SH-SY5Y (cell line): Measurements from ENCODE around the gene STRA6.

Experiments
- GATA2 ChIP-seq: IDR thresholded peaks from 2 replicates; pipeline ENCODE4 v1.6.1; 2011; ENCODE audit warnings: mild to moderate bottlenecking, low read depth, low read length
- GATA3 ChIP-seq: IDR thresholded peaks from 2 replicates; pipeline ENCODE4 v1.6.1; 2011; ENCODE audit warnings: low read depth, mild to moderate bottlenecking, low read length, moderate library complexity

- TF ChIP-seq GATA3 (no peak; the same call in 1 of the 2 replicates), GATA2 (peak; percentile 89)
Observed at GRCh38 chr15:74176262-74177214, 26.0 kb downstream of the STRA6 start.
